Measurements from ENCODE around the gene TSEN34.
"Not testable (repeated sequence)": the region's sequence is repeated elsewhere in the genome, so short reads cannot be mapped to it uniquely, and the experiment has no call there.

DNA sequence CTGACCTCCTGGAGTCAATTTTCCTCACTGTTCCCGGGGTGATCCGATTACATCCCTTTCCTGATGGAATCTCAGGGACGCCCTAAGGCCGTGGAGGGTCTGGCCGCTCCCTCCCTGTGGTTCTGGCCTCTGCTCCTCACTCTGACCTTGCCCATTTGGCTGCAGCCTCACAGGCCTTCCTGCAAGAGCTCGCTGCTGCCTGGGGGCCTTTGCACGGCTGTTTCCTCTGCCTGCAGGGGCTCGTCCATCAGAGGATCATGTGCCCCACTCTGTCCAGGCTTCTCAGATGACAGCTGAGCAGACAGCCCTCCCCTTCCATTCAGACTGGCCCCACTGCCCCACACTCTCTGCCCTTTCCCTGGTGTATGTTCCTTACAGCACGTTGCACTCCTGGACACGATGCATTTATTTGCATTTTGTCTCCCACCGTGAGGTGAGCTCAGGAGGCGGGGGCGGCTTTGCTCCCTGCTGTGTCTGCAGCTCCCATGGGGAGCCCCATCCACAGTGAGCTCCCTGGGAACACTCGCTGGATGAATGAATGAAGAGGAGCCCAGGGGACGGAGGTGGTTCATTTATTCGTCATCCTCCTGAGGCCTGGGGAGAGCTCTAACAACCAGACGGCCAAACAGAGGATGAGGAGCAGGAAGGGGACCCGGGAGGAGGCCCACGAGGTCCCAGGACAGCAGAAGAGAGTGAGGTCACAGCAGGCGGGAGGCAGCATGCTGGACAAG lies 26.6 kb downstream of the TSEN34 start:
- TF ChIP-seq, protein P1, sequence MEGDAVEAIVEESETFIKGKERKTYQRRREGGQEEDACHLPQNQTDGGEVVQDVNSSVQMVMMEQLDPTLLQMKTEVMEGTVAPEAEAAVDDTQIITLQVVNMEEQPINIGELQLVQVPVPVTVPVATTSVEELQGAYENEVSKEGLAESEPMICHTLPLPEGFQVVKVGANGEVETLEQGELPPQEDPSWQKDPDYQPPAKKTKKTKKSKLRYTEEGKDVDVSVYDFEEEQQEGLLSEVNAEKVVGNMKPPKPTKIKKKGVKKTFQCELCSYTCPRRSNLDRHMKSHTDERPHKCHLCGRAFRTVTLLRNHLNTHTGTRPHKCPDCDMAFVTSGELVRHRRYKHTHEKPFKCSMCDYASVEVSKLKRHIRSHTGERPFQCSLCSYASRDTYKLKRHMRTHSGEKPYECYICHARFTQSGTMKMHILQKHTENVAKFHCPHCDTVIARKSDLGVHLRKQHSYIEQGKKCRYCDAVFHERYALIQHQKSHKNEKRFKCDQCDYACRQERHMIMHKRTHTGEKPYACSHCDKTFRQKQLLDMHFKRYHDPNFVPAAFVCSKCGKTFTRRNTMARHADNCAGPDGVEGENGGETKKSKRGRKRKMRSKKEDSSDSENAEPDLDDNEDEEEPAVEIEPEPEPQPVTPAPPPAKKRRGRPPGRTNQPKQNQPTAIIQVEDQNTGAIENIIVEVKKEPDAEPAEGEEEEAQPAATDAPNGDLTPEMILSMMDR (conservative IDR thresholded peaks at IDR 0.05; ENCODE audit: low read length) = not testable (repeated sequence)
- not testable (repeated sequence) for TF ChIP-seq EZH2phosphoT487 (IDR thresholded peaks at IDR 0.05; ENCODE audit: borderline replicate concordance, low read depth, low read length)
